ENCODE measurements around the gene KRT37.

- TF ChIP-seq POLR2AphosphoS5 (IDR thresholded peaks at IDR 0.05): no peak
- no peak for TF ChIP-seq EP300 (IDR thresholded peaks at IDR 0.05)
- no peak for TF ChIP-seq CTCF (IDR thresholded peaks at IDR 0.05)
Measured at GRCh38 chr17:41464173-41464572, 39.8 kb upstream of the KRT37 start.
